ENCODE data around the gene PROCA1. TPM values are rescaled to one million over a fixed set of nuclear protein-coding genes. Genes with fewer than 3 reads are reported as not detected.
"Not testable (repeated sequence)": the region's sequence is repeated elsewhere in the genome, so short reads cannot be mapped to it uniquely, and the experiment has no call there.

Gene PROCA1
- total RNA-seq, 1 donor, result 0.36 TPM

GRCh38 chr17:28737316-28737715 is 25.6 kb upstream of the PROCA1 start:
- no peaks in the 10 kb centered on the region for H3K9me3 ChIP-seq (ENCODE audit: low read depth, low read length)
- H3K79me2 ChIP-seq (ENCODE audit: insufficient read depth, low read length), result no peaks in the 10 kb centered on the region
- no peak overlapping the region for H3K4me2 ChIP-seq (ENCODE audit: insufficient read depth, low read length)
- H3K4me1 ChIP-seq (ENCODE audit: insufficient read depth, low read length), result no peaks in the 10 kb centered on the region
- no peak overlapping the region for H3K4me3 ChIP-seq (ENCODE audit: insufficient read depth, low read length)
- H3K36me3 ChIP-seq (ENCODE audit: insufficient read depth, low read length), result no peaks in the 10 kb centered on the region
- DNase-seq (ENCODE audit: insufficient read length, low spot score, missing footprints), result peak; percentile 47
- H2AFZ ChIP-seq (ENCODE audit: low read length), result no peak overlapping the region
- no peak for TF ChIP-seq CTCF (IDR thresholded peaks at IDR 0.05; ENCODE audit: extremely low read depth, low read depth, low read length)
- H4K20me1 ChIP-seq (ENCODE audit: insufficient read depth, low read length), result no peaks in the 10 kb centered on the region
- no peaks in the 10 kb centered on the region for H3K27me3 ChIP-seq (ENCODE audit: insufficient read depth, low read length)
- H3K27ac ChIP-seq (ENCODE audit: low read depth, low read length), result no peak overlapping the region

- H3K9me3 ChIP-seq (ENCODE audit: low read depth, low read length); H3K79me2 ChIP-seq (ENCODE audit: insufficient read depth, low read length); H2AFZ ChIP-seq (ENCODE audit: low read length); H3K4me2 ChIP-seq (ENCODE audit: insufficient read depth, low read length); H3K27ac ChIP-seq (ENCODE audit: low read depth, low read length); H3K4me3 ChIP-seq (ENCODE audit: insufficient read depth, low read length); DNase-seq (ENCODE audit: insufficient read length, low spot score, missing footprints); H3K4me1 ChIP-seq (ENCODE audit: insufficient read depth, low read length); H3K36me3 ChIP-seq (ENCODE audit: insufficient read depth, low read length); H4K20me1 ChIP-seq (ENCODE audit: insufficient read depth, low read length); H3K27me3 ChIP-seq (ENCODE audit: insufficient read depth, low read length): not testable (repeated sequence)
Observed at GRCh38 chr17:28735913-28736769, 24.5 kb upstream of the PROCA1 start.

GRCh38 chr17:28735242-28735722 is 23.6 kb upstream of the PROCA1 start:
- TF ChIP-seq CTCF (IDR thresholded peaks at IDR 0.05; ENCODE audit: extremely low read depth, low read depth, low read length), result no peak
- peak; percentile 83 for DNase-seq (ENCODE audit: insufficient read length, low spot score, missing footprints)
- Histone ChIP-seq H3K9me3 (ENCODE audit: low read depth, low read length) (no peaks in the 10 kb centered on the region), H3K27me3 (ENCODE audit: insufficient read depth, low read length) (no peaks in the 10 kb centered on the region), H3K36me3 (ENCODE audit: insufficient read depth, low read length) (no peaks in the 10 kb centered on the region), H3K27ac (ENCODE audit: low read depth, low read length) (no peak overlapping the region), H3K4me3 (ENCODE audit: insufficient read depth, low read length) (no peak overlapping the region), H3K79me2 (ENCODE audit: insufficient read depth, low read length) (no peaks in the 10 kb centered on the region), H3K4me1 (ENCODE audit: insufficient read depth, low read length) (no peaks in the 10 kb centered on the region), H2AFZ (ENCODE audit: low read length) (no peak overlapping the region), H4K20me1 (ENCODE audit: insufficient read depth, low read length) (no peaks in the 10 kb centered on the region), H3K4me2 (ENCODE audit: insufficient read depth, low read length) (no peak overlapping the region)

DNA sequence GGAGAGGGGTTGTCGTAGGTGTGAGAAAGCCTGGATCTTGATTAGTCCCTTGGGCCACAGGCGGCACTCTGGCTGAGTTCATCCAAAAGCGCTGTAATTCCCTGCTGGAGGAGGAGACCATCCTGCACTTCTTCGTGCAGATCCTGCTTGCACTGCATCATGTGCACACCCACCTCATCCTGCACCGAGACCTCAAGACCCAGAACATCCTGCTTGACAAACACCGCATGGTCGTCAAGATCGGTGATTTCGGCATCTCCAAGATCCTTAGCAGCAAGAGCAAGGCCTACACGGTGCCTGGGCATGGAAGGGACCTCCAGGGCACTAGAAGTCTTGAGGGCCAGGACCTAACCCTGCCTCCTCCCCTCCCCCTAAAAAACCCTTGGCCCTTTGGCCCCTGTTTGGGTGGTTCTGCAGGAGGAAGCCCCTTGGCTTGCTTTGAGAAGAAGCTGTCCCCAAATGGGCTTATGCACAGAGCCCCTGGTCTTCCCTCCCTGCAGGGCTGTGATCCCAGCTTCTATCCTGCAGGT is 23.1 kb upstream of the PROCA1 start:
- Histone ChIP-seq H3K9me3 (ENCODE audit: low read depth, low read length) (no peaks in the 10 kb centered on the region), H3K27ac (ENCODE audit: low read depth, low read length) (no peak overlapping the region), H3K4me3 (ENCODE audit: insufficient read depth, low read length) (no peak overlapping the region), H2AFZ (ENCODE audit: low read length) (no peak overlapping the region), H3K79me2 (ENCODE audit: insufficient read depth, low read length) (no peaks in the 10 kb centered on the region), H3K36me3 (ENCODE audit: insufficient read depth, low read length) (no peaks in the 10 kb centered on the region), H3K27me3 (ENCODE audit: insufficient read depth, low read length) (no peaks in the 10 kb centered on the region), H3K4me2 (ENCODE audit: insufficient read depth, low read length) (no peak overlapping the region), H4K20me1 (ENCODE audit: insufficient read depth, low read length) (no peaks in the 10 kb centered on the region), H3K4me1 (ENCODE audit: insufficient read depth, low read length) (no peaks in the 10 kb centered on the region)
- DNase-seq (ENCODE audit: insufficient read length, low spot score, missing footprints), result peak; percentile 59
- TF ChIP-seq CTCF (IDR thresholded peaks at IDR 0.05; ENCODE audit: extremely low read depth, low read depth, low read length), result no peak

All from osteoblast (primary cell).